ENCODE data around the gene AHI1. TPM values are rescaled to one million over a fixed set of nuclear protein-coding genes. Genes with fewer than 3 reads are reported as not detected.
A peak's percentile ranks its signal among the peaks of the same experiment; 100 is the strongest.

AHI1 gene
- total RNA-seq, 2 experiments from 2014 or later = 21.1 to 27.5 TPM

DNA sequence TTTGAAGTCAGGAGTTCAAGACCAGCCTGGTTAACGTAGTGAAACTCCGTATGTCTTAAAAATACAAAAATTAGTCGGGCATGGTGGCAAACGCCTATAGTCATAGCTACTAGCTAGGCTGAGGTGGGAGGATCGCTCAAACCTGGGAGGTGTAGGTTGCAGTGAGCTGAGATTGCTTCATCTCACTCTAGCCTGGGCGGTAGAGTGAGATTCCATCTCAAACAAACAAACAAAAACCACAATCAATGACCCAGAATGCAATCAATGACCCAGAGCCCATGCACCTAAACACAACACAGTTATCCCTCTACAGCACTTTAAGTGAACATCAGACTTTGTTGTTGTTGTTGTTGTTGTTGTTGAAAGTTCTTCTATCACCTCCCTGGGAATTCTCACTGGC lies 238.6 kb downstream of the AHI1 start:
- CTCF ChIA-PET = interaction anchor here (1.2 kb wide), 1 partner anchor 11 kb away, joined by 3 read pairs; no protein-coding TSS in a partner anchor
- intact Hi-C loops (cut with DNase I, micrococcal nuclease) = loop anchor here in 1 of 2 experiments (5.0 kb wide), 1 partner anchor 112 kb away; no protein-coding TSS in a partner anchor
- no peaks in the 10 kb centered on the region for H3K27me3 Mint-ChIP-seq
- no peaks in the 10 kb centered on the region for H3K36me3 ChIP-seq (ENCODE audit: insufficient read depth, low read length)
- H3K4me3 ChIP-seq (ENCODE audit: low read length) = no peak overlapping the region
- H3K9me3 ChIP-seq (ENCODE audit: control insufficient read depth in 1 of 2, insufficient read depth in 1 of 2, low read length in 2 of 2) = no peaks in the 10 kb centered on the region
- H3K27ac ChIP-seq (ENCODE audit: low read depth in 1 of 2, low read length in 2 of 2) = no peak overlapping the region
- no peaks in the 10 kb centered on the region for H3K27me3 ChIP-seq (ENCODE audit: control insufficient read depth in 1 of 2, insufficient read depth in 2 of 2, low read length in 2 of 2)
- no peaks in the 10 kb centered on the region for H3K4me1 ChIP-seq (ENCODE audit: insufficient read depth, low read length)
- H3K4me3 Mint-ChIP-seq = no peak overlapping the region
- no peak overlapping the region for H3K27ac Mint-ChIP-seq
- no peaks in the 10 kb centered on the region for H3K9me3 Mint-ChIP-seq
- H3K36me3 Mint-ChIP-seq (ENCODE audit: low read depth) = no peaks in the 10 kb centered on the region
- ATAC-seq (ENCODE audit: poor library complexity) = no peak
- no peak for DNase-seq
- no peak for TF ChIP-seq CTCF (IDR thresholded peaks at IDR 0.05)
- no peaks in the 10 kb centered on the region for H3K4me1 Mint-ChIP-seq (ENCODE audit: low read depth)
- POLR2A ChIA-PET = no interaction called here

DNA sequence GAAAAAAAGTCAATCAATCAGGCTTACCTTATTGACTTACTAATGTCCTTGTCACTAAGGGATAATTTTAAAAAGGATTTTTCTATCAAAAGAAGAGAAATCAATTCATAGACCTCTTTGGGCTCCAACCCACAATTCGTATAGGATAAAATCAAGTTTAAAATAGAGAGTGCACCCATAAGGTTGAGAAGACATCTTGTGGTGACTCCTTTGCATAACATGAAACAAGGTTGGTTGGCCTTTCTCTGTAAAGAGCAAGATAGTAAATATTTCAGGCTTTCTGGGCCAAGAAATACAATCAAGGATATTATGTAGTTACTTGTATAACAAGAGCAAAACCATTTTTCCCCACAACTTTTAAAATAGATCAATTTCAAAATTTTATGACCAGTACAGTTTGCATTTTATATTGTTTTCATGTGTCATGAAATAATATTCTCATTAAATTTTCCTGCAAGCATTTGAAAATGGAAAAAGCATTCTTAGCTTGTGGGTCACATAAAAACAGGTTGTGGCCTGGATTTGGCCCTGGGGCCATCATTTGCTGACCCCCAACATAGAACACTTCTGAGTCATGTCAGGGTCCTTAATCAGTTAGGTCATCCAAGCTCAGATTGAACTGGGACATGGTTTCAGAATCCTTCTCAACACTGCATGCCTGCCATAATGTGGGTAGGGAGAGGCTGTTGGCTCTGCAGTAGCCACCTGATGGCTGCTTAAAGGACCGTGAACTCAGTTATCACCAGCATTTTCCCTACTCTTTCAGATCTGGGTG lies 239.7 kb downstream of the AHI1 start:
- H3K4me1 ChIP-seq (ENCODE audit: insufficient read depth, low read length) = no peaks in the 10 kb centered on the region
- no peaks in the 10 kb centered on the region for H3K9me3 Mint-ChIP-seq
- H3K27ac ChIP-seq (ENCODE audit: low read depth in 1 of 2, low read length in 2 of 2) = no peak overlapping the region
- intact Hi-C loops (cut with DNase I, micrococcal nuclease) = loop anchor here (1.0 to 5.0 kb wide), 2 partner anchors 111 to 113 kb away; no protein-coding TSS in a partner anchor
- ChIA-PET POLR2A (no interaction called here), CTCF (interaction anchor here (1.2 kb wide), 1 partner anchor 10 kb away, joined by 3 read pairs; no protein-coding TSS in a partner anchor)
- no peaks in the 10 kb centered on the region for H3K36me3 Mint-ChIP-seq (ENCODE audit: low read depth)
- H3K27ac Mint-ChIP-seq = no peak overlapping the region
- peak in 2 of 14 experiments; percentile 4 to 9 for DNase-seq
- no peaks in the 10 kb centered on the region for H3K36me3 ChIP-seq (ENCODE audit: insufficient read depth, low read length)
- TF ChIP-seq CTCF (IDR thresholded peaks at IDR 0.05) = no peak
- no peak for ATAC-seq (ENCODE audit: poor library complexity)
- H3K27me3 Mint-ChIP-seq = no peaks in the 10 kb centered on the region
- no peaks in the 10 kb centered on the region for H3K27me3 ChIP-seq (ENCODE audit: control insufficient read depth in 1 of 2, insufficient read depth in 2 of 2, low read length in 2 of 2)
- no peaks in the 10 kb centered on the region for H3K9me3 ChIP-seq (ENCODE audit: control insufficient read depth in 1 of 2, insufficient read depth in 1 of 2, low read length in 2 of 2)
- no peak overlapping the region for H3K4me3 Mint-ChIP-seq
- no peaks in the 10 kb centered on the region for H3K4me1 Mint-ChIP-seq (ENCODE audit: low read depth)
- H3K4me3 ChIP-seq (ENCODE audit: low read length) = no peak overlapping the region

GRCh38 chr6:135256866-135257265 lies 240.7 kb downstream of the AHI1 start:
- no peaks in the 10 kb centered on the region for H3K27me3 Mint-ChIP-seq
- no peak for ATAC-seq (ENCODE audit: poor library complexity)
- CTCF ChIA-PET = interaction anchor here (0.7 kb wide), 1 partner anchor 38 kb away, joined by 3 read pairs; no protein-coding TSS in a partner anchor
- POLR2A ChIA-PET = no interaction called here
- no peaks in the 10 kb centered on the region for H3K4me1 Mint-ChIP-seq (ENCODE audit: low read depth)
- H3K4me1 ChIP-seq (ENCODE audit: insufficient read depth, low read length) = no peaks in the 10 kb centered on the region
- no peak for DNase-seq
- H3K4me3 Mint-ChIP-seq = no peak overlapping the region
- TF ChIP-seq CTCF (IDR thresholded peaks at IDR 0.05) = no peak
- no peaks in the 10 kb centered on the region for H3K27me3 ChIP-seq (ENCODE audit: control insufficient read depth in 1 of 2, insufficient read depth in 2 of 2, low read length in 2 of 2)
- no peak overlapping the region for H3K27ac ChIP-seq (ENCODE audit: low read depth in 1 of 2, low read length in 2 of 2)
- no peaks in the 10 kb centered on the region for H3K9me3 ChIP-seq (ENCODE audit: control insufficient read depth in 1 of 2, insufficient read depth in 1 of 2, low read length in 2 of 2)
- H3K36me3 Mint-ChIP-seq (ENCODE audit: low read depth) = no peaks in the 10 kb centered on the region
- no peak overlapping the region for H3K4me3 ChIP-seq (ENCODE audit: low read length)
- no peaks in the 10 kb centered on the region for H3K36me3 ChIP-seq (ENCODE audit: insufficient read depth, low read length)
- intact Hi-C loops (cut with DNase I, micrococcal nuclease) = loop anchor here (1.0 to 5.0 kb wide), 2 partner anchors 110 to 112 kb away; no protein-coding TSS in a partner anchor
- no peak overlapping the region for H3K27ac Mint-ChIP-seq
- H3K9me3 Mint-ChIP-seq = no peaks in the 10 kb centered on the region

Measured in CD4-positive, alpha-beta T cell (primary cell).